GM12878 (cell line): Measurements from ENCODE around the gene RERE. TPM values are rescaled to one million over a fixed set of nuclear protein-coding genes. Genes with fewer than 3 reads are reported as not detected.
A peak's percentile ranks its signal among the peaks of the same experiment; 100 is the strongest.

Experiments used
- ATAC-seq: fragments of 200-7000 bp; cut with Tn5 transposase; 3 replicates; pipeline ENCODE4 v1.9.1; 2020; ENCODE audit warnings: mild to moderate bottlenecking, moderate library complexity
- BruUV-seq: library from RNA; stranded (reverse); fragments of 400-500 nt; replicated peaks from 2 replicates; lab custom pipeline; 2021; lab: Mats Ljungman, UMichigan
- CTCF ChIA-PET: fragments of 300-600 bp; sonication (Branson Sonifier 250); formaldehyde crosslinking; extraction: SDS; loops from one replicate; lab custom pipeline; 2021; ENCODE audit warnings: inconsistent platforms; lab: Yijun Ruan, JAX
- POLR2A ChIA-PET: fragments of 350-600 bp; formaldehyde crosslinking; extraction: SDS; loops from one replicate; lab custom pipeline; 2021; ENCODE audit warnings: inconsistent platforms; lab: Charles Lee
- RAD21 ChIA-PET: fragments of 300-600 bp; sonication (Branson Sonifier 250); formaldehyde crosslinking; loops from one replicate; lab custom pipeline; 2023; ENCODE audit warnings: antibody characterized with exemption; ENCODE audit not compliant: unreplicated experiment; lab: Charles Lee
- SMC1A ChIA-PET: fragments of 300-600 bp; sonication (Branson Sonifier 250); formaldehyde crosslinking; loops from one replicate; lab custom pipeline; 2023; ENCODE audit not compliant: unreplicated experiment, uncharacterized antibody; lab: Charles Lee
- DNase-seq: peaks from one replicate; pipeline ENCODE4 v3.0.0-alpha.2; 2011; ENCODE audit warnings: low read depth, low spot score
- FAIRE-seq: peaks from 3 replicates; lab custom pipeline; 2011; peaks lifted over from hg19 to GRCh38; lab: Jason Lieb, UNC
- H2AFZ ChIP-seq: 2 replicates; pipeline ENCODE4 v1.6.0; 2011; ENCODE audit warnings: low read depth, low read length, control low read depth; ENCODE audit not compliant: control insufficient read depth
- H3K27ac ChIP-seq: 2 replicates; pipeline ENCODE4 v1.5.1; 2011; ENCODE audit warnings: control low read depth; ENCODE audit not compliant: control insufficient read depth, insufficient read depth
- H3K27me3 ChIP-seq, 2 experiments: replicated peaks in 1 of 2; 2 replicates each; pipeline versions ENCODE4 v1.6.0 to v1.6.1; 2011; ENCODE audit warnings: low read length in 1 of 2; ENCODE audit not compliant: control insufficient read depth in 2 of 2, insufficient read depth in 2 of 2
- H3K36me3 ChIP-seq, 2 experiments: 2 replicates each; pipeline ENCODE4 v1.5.1; 2011; ENCODE audit warnings: low read length in 1 of 2; ENCODE audit not compliant: control insufficient read depth in 2 of 2, insufficient read depth in 2 of 2
- H3K4me1 ChIP-seq: 2 replicates; pipeline ENCODE4 v1.6.1; 2011; ENCODE audit warnings: mild to moderate bottlenecking, low read length, moderate library complexity, mixed read lengths; ENCODE audit not compliant: control insufficient read depth, insufficient read depth
- H3K4me2 ChIP-seq: 2 replicates; pipeline ENCODE4 v1.6.0; 2011; ENCODE audit warnings: control low read depth; ENCODE audit not compliant: control insufficient read depth, insufficient read depth
- H3K4me3 ChIP-seq: fragments of 200-600 bp; sonication (generic); 2 replicates; pipeline ENCODE4 v1.5.1; 2016
- H3K79me2 ChIP-seq: 2 replicates; pipeline ENCODE4 v1.6.0; 2011; ENCODE audit warnings: low read length; ENCODE audit not compliant: control insufficient read depth, insufficient read depth
- H3K9ac ChIP-seq: 2 replicates; pipeline ENCODE4 v1.8.0; 2011; ENCODE audit warnings: low read length, control low read depth, mixed read lengths; ENCODE audit not compliant: control insufficient read depth, insufficient read depth
- H3K9me3 ChIP-seq: replicated peaks from 3 replicates; pipeline ENCODE4 v1.5.1; 2011; ENCODE audit warnings: mild to moderate bottlenecking, low read length; ENCODE audit not compliant: control insufficient read depth, insufficient read depth
- H4K20me1 ChIP-seq: 2 replicates; pipeline ENCODE4 v1.6.0; 2011; ENCODE audit not compliant: control insufficient read depth, insufficient read depth
- CBX5 ChIP-seq: sonication (generic); IDR thresholded peaks from 2 replicates; pipeline ENCODE4 v1.6.1; 2016; ENCODE audit warnings: low read depth, moderate library complexity, mild to moderate bottlenecking, inconsistent platforms
- CEBPB ChIP-seq, 2 experiments: fragments of 150-350 bp in 1 of 2; IDR thresholded peaks; 2 replicates each; pipeline ENCODE4 v1.6.1; 2012 to 2014; ENCODE audit warnings: low read depth in 2 of 2, low read length in 2 of 2, borderline replicate concordance in 1 of 2, inconsistent platforms in 1 of 2
- CHD1 ChIP-seq: IDR thresholded peaks from 2 replicates; pipeline ENCODE4 v1.6.1; 2012; ENCODE audit warnings: low read depth, low read length, improper control_type of control experiment
- CREM ChIP-seq: IDR thresholded peaks from 2 replicates; pipeline ENCODE4 v1.6.1; 2014; ENCODE audit warnings: antibody characterized with exemption, low read depth
- FOXM1 ChIP-seq: IDR thresholded peaks from 2 replicates; pipeline ENCODE4 v1.6.1; 2012; ENCODE audit warnings: low read depth, mild to moderate bottlenecking, inconsistent platforms, low read length, moderate library complexity
- HDAC6 ChIP-seq: fragments of 200-600 bp; sonication (generic); IDR thresholded peaks from one replicate; pipeline ENCODE4 v1.8.0; 2017; ENCODE audit warnings: antibody characterized with exemption; ENCODE audit not compliant: unreplicated experiment
- HDGF ChIP-seq: fragments of 450-650 bp; IDR thresholded peaks from 2 replicates; pipeline ENCODE4 v1.6.1; 2016; ENCODE audit warnings: antibody characterized with exemption
- IKZF2 ChIP-seq, 2 experiments: fragments of 450-650 bp; IDR thresholded peaks; 2 replicates each; pipeline ENCODE4 v1.6.1; 2017; ENCODE audit warnings: mild to moderate bottlenecking in 2 of 2, moderate library complexity in 2 of 2
- KLF5 ChIP-seq: fragments of 450-650 bp; IDR thresholded peaks from 2 replicates; pipeline ENCODE4 v1.6.1; 2014; ENCODE audit warnings: mild to moderate bottlenecking; ENCODE audit not compliant: partially characterized antibody
- MEF2B ChIP-seq: fragments of 450-650 bp; IDR thresholded peaks from 2 replicates; pipeline ENCODE4 v1.6.1; 2018; ENCODE audit warnings: mild to moderate bottlenecking, moderate library complexity; ENCODE audit not compliant: partially characterized antibody, poor library complexity, severe bottlenecking
- NFXL1 ChIP-seq: fragments of 450-650 bp; IDR thresholded peaks from 2 replicates; pipeline ENCODE4 v1.6.1; 2017; ENCODE audit warnings: antibody characterized with exemption, mild to moderate bottlenecking, borderline replicate concordance
- NRF1 ChIP-seq: conservative IDR thresholded peaks from 2 replicates; pipeline ENCODE4 v1.6.1; 2011; ENCODE audit warnings: mild to moderate bottlenecking, low read depth, low read length, improper control_type of control experiment
- SPI1 ChIP-seq: IDR thresholded peaks from 2 replicates; pipeline ENCODE4 v1.6.1; 2011; ENCODE audit warnings: low read depth, mild to moderate bottlenecking, low read length, moderate library complexity, borderline replicate concordance; ENCODE audit not compliant: insufficient read depth
- STAT3 ChIP-seq: IDR thresholded peaks from 2 replicates; pipeline ENCODE4 v1.6.1; 2011; ENCODE audit warnings: low read depth, low read length, improper control_type of control experiment
- YY1 ChIP-seq: IDR thresholded peaks from 2 replicates; pipeline ENCODE4 v1.6.1; 2011; ENCODE audit warnings: low read depth, mild to moderate bottlenecking, low read length
- ZBTB33 ChIP-seq: fragments of 450-650 bp; IDR thresholded peaks from 2 replicates; pipeline ENCODE4 v1.6.1; 2017; ENCODE audit warnings: mild to moderate bottlenecking
- WGBS: methylation state at CpG from one replicate; pipeline ENCODE4 v1.1.6; 2016; ENCODE audit warnings: low lambda C conversion rate; ENCODE audit not compliant: insufficient replicate concordance, insufficient coverage; ENCODE audit errors: missing lambda C conversion rate; 5-methylcytosine and 5-hydroxymethylcytosine counted together
- in situ Hi-C: fragments of 300-500 bp; cut with MboI; formaldehyde crosslinking; loops from 9 replicates; pipeline ENCODE4 v1.14.3; 2018; ENCODE audit warnings: mixed read lengths
- intact Hi-C: fragments of 100-400 bp; cut with micrococcal nuclease; formaldehyde crosslinking; loops from one replicate; pipeline ENCODE4 v1.14.2; 2022; ENCODE audit not compliant: unreplicated experiment
- polyA plus RNA-seq, 11 experiments: library from polyadenylated mRNA; depleted of rRNA in 4 of 11; unstranded in 6 of 11; stranded (reverse) in 5 of 11; fragments of >200 nt; fragmentation: Nextera tagmentation in 4 of 11; fragmentation: Illumina TruSeq in 1 of 11; extraction: Ambion mirVana in 4 of 11; extraction: Trizol in 1 of 11; gene quantifications; 1 replicate in 1 of 11; 2 replicates in 10 of 11; pipeline versions ENCODE4 v1.2.1 to v1.2.3, GENCODE V29; 2011 to 2016; ENCODE audit warnings: inconsistent platforms in 2 of 11, missing spikeins in 2 of 11, low read depth in 1 of 11
- total RNA-seq, 4 experiments: library from RNA; depleted of rRNA in 3 of 4; stranded (reverse); fragments of >200 nt in 3 of 4; fragmentation: Illumina TruSeq in 1 of 4; extraction: Trizol in 1 of 4; gene quantifications; 2 replicates each; pipeline versions ENCODE4 v1.2.1 to v1.2.3, GENCODE V29; 2013 to 2021
- TF ChIP-seq, protein P1 (sequence below): IDR thresholded peaks from 2 replicates; pipeline ENCODE4 v1.6.1; 2011; ENCODE audit warnings: borderline replicate concordance, low read depth, mild to moderate bottlenecking, moderate library complexity, mixed read lengths, low read length; ENCODE audit not compliant: insufficient read depth; ENCODE audit errors: extremely low read length
- TF ChIP-seq, protein P2 (sequence below), 3 experiments: IDR thresholded peaks in 2 of 3; conservative IDR thresholded peaks in 1 of 3; 2 replicates each; pipeline ENCODE4 v1.5.1; 2011; ENCODE audit warnings: low read depth in 3 of 3, low read length in 3 of 3, mild to moderate bottlenecking in 3 of 3, control low read depth in 2 of 3, moderate library complexity in 2 of 3, inconsistent platforms in 1 of 3, mixed read lengths in 1 of 3; ENCODE audit not compliant: control insufficient read depth in 2 of 3, insufficient read depth in 1 of 3; ENCODE audit errors: extremely low read depth in 1 of 3

The RERE gene
- total and polyA plus RNA-seq, 10 of the 15 experiments (the other 5 are each of a cell fraction or from before 2014, with no cell fraction given), result 5.2 to 60.5 (median 20.2) TPM

GRCh38 chr1:8396083-8396785 lies 421.2 kb downstream of the RERE start:
- H3K4me1 ChIP-seq, result peaks cover 48% of the 10 kb centered on the region
- ChIA-PET POLR2A (interaction anchor here (0.7 to 1.0 kb wide), 2 partner anchors 29 to 39 kb away, joined by 3 to 5 read pairs; no protein-coding TSS in a partner anchor), RAD21 (interaction anchor here (1.1 to 1.9 kb wide), 6 partner anchors 9 to 126 kb away, joined by 3 to 8 read pairs (median 4); no protein-coding TSS in a partner anchor), CTCF (interaction anchor here (1.0 to 2.1 kb wide), 2 partner anchors 24 to 26 kb away, joined by 3 to 7 read pairs; no protein-coding TSS in a partner anchor), SMC1A (interaction anchor here (0.5 to 3.8 kb wide), 5 partner anchors 25 to 307 kb away, joined by 3 to 29 read pairs (median 4); no protein-coding TSS in a partner anchor)
- no peak overlapping the region; the same call in 1 of the 2 replicates for H2AFZ ChIP-seq
- H4K20me1 ChIP-seq, result no peaks in the 10 kb centered on the region
- WGBS, result 84% methylated on average over 8 of the region's 8 CpGs
- no peaks in the 10 kb centered on the region; the same call in 1 of the 3 replicates for H3K9me3 ChIP-seq
- no TSS peak for BruUV-seq
- ATAC-seq (no peak), DNase-seq (no peak), FAIRE-seq (no peak)
- TF ChIP-seq CHD1, result no peak
- TF ChIP-seq HDAC6, result no peak
- no peak for TF ChIP-seq FOXM1
- no peak for TF ChIP-seq KLF5
- no peak for TF ChIP-seq NRF1
- TF ChIP-seq CREM, result no peak
- TF ChIP-seq CEBPB (IDR thresholded peaks at IDR 0.05; ENCODE audit: borderline replicate concordance in 1 of 2, low read depth in 2 of 2, low read length in 2 of 2), result no peak
- no peak for TF ChIP-seq YY1
- TF ChIP-seq STAT3, result no peak
- no peak for TF ChIP-seq NFXL1
- TF ChIP-seq CBX5, result no peak
- TF ChIP-seq MEF2B, result no peak
- no peak for TF ChIP-seq IKZF2 (IDR thresholded peaks at IDR 0.05)
- TF ChIP-seq, protein P1, sequence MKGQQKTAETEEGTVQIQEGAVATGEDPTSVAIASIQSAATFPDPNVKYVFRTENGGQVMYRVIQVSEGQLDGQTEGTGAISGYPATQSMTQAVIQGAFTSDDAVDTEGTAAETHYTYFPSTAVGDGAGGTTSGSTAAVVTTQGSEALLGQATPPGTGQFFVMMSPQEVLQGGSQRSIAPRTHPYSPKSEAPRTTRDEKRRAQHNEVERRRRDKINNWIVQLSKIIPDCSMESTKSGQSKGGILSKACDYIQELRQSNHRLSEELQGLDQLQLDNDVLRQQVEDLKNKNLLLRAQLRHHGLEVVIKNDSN, result no peak
- TF ChIP-seq, protein P2, sequence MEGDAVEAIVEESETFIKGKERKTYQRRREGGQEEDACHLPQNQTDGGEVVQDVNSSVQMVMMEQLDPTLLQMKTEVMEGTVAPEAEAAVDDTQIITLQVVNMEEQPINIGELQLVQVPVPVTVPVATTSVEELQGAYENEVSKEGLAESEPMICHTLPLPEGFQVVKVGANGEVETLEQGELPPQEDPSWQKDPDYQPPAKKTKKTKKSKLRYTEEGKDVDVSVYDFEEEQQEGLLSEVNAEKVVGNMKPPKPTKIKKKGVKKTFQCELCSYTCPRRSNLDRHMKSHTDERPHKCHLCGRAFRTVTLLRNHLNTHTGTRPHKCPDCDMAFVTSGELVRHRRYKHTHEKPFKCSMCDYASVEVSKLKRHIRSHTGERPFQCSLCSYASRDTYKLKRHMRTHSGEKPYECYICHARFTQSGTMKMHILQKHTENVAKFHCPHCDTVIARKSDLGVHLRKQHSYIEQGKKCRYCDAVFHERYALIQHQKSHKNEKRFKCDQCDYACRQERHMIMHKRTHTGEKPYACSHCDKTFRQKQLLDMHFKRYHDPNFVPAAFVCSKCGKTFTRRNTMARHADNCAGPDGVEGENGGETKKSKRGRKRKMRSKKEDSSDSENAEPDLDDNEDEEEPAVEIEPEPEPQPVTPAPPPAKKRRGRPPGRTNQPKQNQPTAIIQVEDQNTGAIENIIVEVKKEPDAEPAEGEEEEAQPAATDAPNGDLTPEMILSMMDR (IDR thresholded peaks at IDR 0.05 in 2 of 3, conservative IDR thresholded peaks at IDR 0.05 in 1 of 3; ENCODE audit: control insufficient read depth in 2 of 3, extremely low read depth in 1 of 3, insufficient read depth in 1 of 3, low read depth in 3 of 3, low read length in 3 of 3), result no peak
- no peak for TF ChIP-seq HDGF
- no peak for TF ChIP-seq ZBTB33
- TF ChIP-seq SPI1, result no peak
- H3K4me2 ChIP-seq, result peak overlapping the region; percentile 90
- peak overlapping the region; percentile 87 for H3K27ac ChIP-seq
- peaks cover 0 to 3% of the 10 kb centered on the region in 2 experiments; a peak in 3 of 4 replicates for H3K36me3 ChIP-seq
- intact Hi-C loops, result loop anchor here (2.0 to 10.0 kb wide), 2 partner anchors 31 to 329 kb away; no protein-coding TSS in a partner anchor
- H3K9ac ChIP-seq, result peak overlapping the region; percentile 47; the same call in 1 of the 2 replicates
- H3K4me3 ChIP-seq, result peak overlapping the region; percentile 42; the same call in 1 of the 2 replicates
- no peaks in the 10 kb centered on the region for H3K27me3 ChIP-seq
- in situ Hi-C loops, result no loop called here
- peaks cover 13% of the 10 kb centered on the region for H3K79me2 ChIP-seq
